ENCODE data around the gene CAV1.

Gene CAV1

DNA sequence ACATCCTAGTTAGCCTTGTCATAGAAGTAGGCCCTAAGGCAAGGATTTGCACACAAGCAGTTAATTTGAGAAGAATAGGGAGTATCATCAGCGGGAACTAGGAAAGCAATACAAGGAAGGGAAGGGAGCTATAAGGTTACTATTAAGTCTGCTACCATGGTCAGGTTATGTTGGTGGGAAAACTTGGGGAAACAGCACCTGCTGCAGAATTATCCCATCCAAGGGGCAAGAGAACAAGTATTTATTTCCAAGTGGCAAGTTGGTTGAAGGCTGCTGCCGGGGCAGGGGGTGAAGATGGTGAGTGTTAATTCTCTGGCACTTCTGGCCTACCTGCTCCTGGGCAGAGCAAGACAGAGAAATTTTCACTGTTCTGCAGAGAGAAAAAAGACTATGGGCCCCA is 55.0 kb downstream of the CAV1 start:
- no peaks in the 10 kb centered on the region for H3K4me1 ChIP-seq (ENCODE audit: control extremely low read depth in 1 of 4, control insufficient read depth in 4 of 4, insufficient read depth in 4 of 4, low read length in 3 of 4)
- DNase-seq, result no peak
- CTCF ChIA-PET, result no interaction called here
- H3K4me3 ChIP-seq (ENCODE audit: control insufficient read depth in 1 of 7, extremely low read depth in 1 of 7, insufficient read depth in 4 of 7, low read depth in 2 of 7, low read length in 6 of 7), result no peak overlapping the region
- H3K27me3 ChIP-seq (replicated peaks in 2 of 5; ENCODE audit: control insufficient read depth in 4 of 5, insufficient read depth in 5 of 5, low read length in 4 of 5), result no peaks in the 10 kb centered on the region
- H3K36me3 ChIP-seq (ENCODE audit: control insufficient read depth in 4 of 4, insufficient read depth in 4 of 4, low read length in 3 of 4), result no peaks in the 10 kb centered on the region
- no peak overlapping the region for H3K27ac ChIP-seq (ENCODE audit: insufficient read depth in 1 of 2, low read depth in 1 of 2, low read length in 2 of 2, poor library complexity in 1 of 2, severe bottlenecking in 2 of 2)
- POLR2A ChIA-PET, result no interaction called here
- 100% methylated on average over 2 of the region's 2 CpGs for WGBS (ENCODE audit: insufficient coverage)
- no peaks in the 10 kb centered on the region for H3K9me3 ChIP-seq (ENCODE audit: control extremely low read depth in 1 of 5, control insufficient read depth in 4 of 5, insufficient read depth in 2 of 5, low read depth in 1 of 5, low read length in 4 of 5)

DNA sequence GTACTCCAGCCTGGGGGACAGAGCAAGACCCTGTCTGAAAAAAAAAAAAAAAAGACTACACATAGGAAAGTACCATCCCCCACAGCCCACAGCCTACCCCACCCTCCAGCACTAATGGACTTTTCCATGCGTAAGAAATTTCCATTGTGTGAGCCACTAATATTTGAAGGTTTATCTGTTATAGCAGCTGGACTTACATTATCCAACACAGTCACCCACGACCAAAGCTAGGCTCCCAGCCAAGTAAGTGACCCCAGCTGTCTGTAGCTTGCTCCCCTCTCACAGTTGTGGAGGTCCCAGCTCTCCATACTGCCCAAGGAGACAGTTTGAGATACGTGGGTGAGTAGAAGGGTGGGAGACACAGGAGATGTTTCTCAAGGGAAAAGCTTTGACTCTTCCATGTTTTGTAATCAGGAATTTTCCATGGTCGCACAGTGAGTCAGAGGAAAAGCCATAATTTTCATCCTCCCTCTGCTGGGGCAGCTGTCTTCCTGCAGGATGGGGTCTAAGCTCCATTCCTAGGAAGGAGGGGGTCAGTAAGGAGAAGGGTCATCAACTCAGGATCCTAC is 57.4 kb downstream of the CAV1 start:
- no peaks in the 10 kb centered on the region for H3K36me3 ChIP-seq (ENCODE audit: control insufficient read depth in 4 of 4, insufficient read depth in 4 of 4, low read length in 3 of 4)
- no peaks in the 10 kb centered on the region for H3K9me3 ChIP-seq (ENCODE audit: control extremely low read depth in 1 of 5, control insufficient read depth in 4 of 5, insufficient read depth in 2 of 5, low read depth in 1 of 5, low read length in 4 of 5)
- no peaks in the 10 kb centered on the region for H3K4me1 ChIP-seq (ENCODE audit: control extremely low read depth in 1 of 4, control insufficient read depth in 4 of 4, insufficient read depth in 4 of 4, low read length in 3 of 4)
- 100% methylated on average over 1 of the region's 4 CpGs for WGBS (ENCODE audit: insufficient coverage)
- DNase-seq, result no peak
- no peak overlapping the region for H3K27ac ChIP-seq (ENCODE audit: insufficient read depth in 1 of 2, low read depth in 1 of 2, low read length in 2 of 2, poor library complexity in 1 of 2, severe bottlenecking in 2 of 2)
- H3K27me3 ChIP-seq (replicated peaks in 2 of 5; ENCODE audit: control insufficient read depth in 4 of 5, insufficient read depth in 5 of 5, low read length in 4 of 5), result no peaks in the 10 kb centered on the region
- no peak overlapping the region for H3K4me3 ChIP-seq (ENCODE audit: control insufficient read depth in 1 of 7, extremely low read depth in 1 of 7, insufficient read depth in 4 of 7, low read depth in 2 of 7, low read length in 6 of 7)
- CTCF ChIA-PET, result interaction anchor here (1.1 to 6.8 kb wide), 4 partner anchors 9 to 324 kb away, joined by 3 to 55 read pairs (median 12); no protein-coding TSS in a partner anchor
- POLR2A ChIA-PET, result no interaction called here

DNA sequence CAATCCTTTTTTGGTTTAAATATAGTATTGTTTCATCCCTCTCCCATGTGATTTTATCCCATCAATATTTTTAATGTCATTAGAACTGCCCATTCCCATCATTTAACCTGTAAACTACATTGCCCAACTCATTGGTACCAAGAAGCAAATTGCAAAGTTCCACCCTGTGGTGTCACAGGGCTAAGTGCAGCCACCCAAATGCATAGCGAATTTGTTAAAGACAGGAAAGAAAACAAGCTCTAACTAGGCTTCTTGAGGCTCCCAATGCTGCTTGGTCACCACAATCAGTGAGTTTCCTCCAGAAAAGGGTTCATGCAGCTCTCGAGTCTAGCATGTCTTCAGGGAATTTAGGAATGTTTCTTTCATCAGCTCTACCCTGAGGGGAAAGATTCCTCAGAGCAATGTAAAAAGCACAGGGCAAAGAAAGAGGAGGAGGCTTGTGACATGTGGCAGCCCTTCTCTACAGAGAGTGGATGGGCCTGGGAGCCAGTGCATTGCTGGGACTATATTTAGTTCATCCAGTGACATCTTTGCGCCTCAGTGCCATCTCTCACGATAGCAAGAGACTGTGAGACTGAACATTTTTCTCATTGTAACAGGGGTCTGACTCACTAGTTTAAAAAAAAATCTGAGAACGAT is 58.1 kb downstream of the CAV1 start:
- H3K9me3 ChIP-seq (ENCODE audit: control extremely low read depth in 1 of 5, control insufficient read depth in 4 of 5, insufficient read depth in 2 of 5, low read depth in 1 of 5, low read length in 4 of 5), result no peaks in the 10 kb centered on the region
- no peak overlapping the region for H3K4me3 ChIP-seq (ENCODE audit: control insufficient read depth in 1 of 7, extremely low read depth in 1 of 7, insufficient read depth in 4 of 7, low read depth in 2 of 7, low read length in 6 of 7)
- no peaks in the 10 kb centered on the region for H3K36me3 ChIP-seq (ENCODE audit: control insufficient read depth in 4 of 4, insufficient read depth in 4 of 4, low read length in 3 of 4)
- 91% methylated on average over 5 of the region's 5 CpGs for WGBS (ENCODE audit: insufficient coverage)
- H3K4me1 ChIP-seq (ENCODE audit: control extremely low read depth in 1 of 4, control insufficient read depth in 4 of 4, insufficient read depth in 4 of 4, low read length in 3 of 4), result peaks cover 3 to 4% (median 3%) of the 10 kb centered on the region in 4 experiments
- ChIA-PET CTCF (interaction anchor here (1.1 to 6.8 kb wide), 4 partner anchors 8 to 325 kb away, joined by 3 to 55 read pairs (median 12); no protein-coding TSS in a partner anchor), POLR2A (no interaction called here)
- H3K27ac ChIP-seq (ENCODE audit: insufficient read depth in 1 of 2, low read depth in 1 of 2, low read length in 2 of 2, poor library complexity in 1 of 2, severe bottlenecking in 2 of 2), result no peak overlapping the region
- no peaks in the 10 kb centered on the region for H3K27me3 ChIP-seq (replicated peaks in 2 of 5; ENCODE audit: control insufficient read depth in 4 of 5, insufficient read depth in 5 of 5, low read length in 4 of 5)
- no peak for DNase-seq

DNA sequence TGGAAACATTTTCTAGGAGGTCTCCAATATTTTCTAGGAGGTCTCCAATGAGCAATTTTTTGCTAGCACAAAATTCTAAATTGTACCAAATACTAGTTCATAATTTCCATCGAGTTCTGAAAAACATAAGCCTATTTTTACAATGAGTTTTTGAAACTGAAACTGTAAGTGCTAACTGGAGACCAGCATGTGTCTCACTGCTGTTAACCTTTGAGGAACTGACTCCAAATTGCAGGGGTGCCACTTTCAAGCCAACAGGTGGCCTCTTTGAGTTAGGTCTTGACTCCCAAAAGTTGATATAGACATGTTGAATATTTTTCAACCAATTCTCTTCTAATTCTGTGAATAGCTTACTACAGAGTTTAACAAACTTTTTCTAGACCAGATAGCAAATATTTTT is 58.8 kb downstream of the CAV1 start:
- no CpG with 5 or more reads among the region's 1 CpG for WGBS (ENCODE audit: insufficient coverage)
- Histone ChIP-seq H3K36me3 (ENCODE audit: control insufficient read depth in 4 of 4, insufficient read depth in 4 of 4, low read length in 3 of 4) (no peaks in the 10 kb centered on the region), H3K27me3 (replicated peaks in 2 of 5; ENCODE audit: control insufficient read depth in 4 of 5, insufficient read depth in 5 of 5, low read length in 4 of 5) (no peaks in the 10 kb centered on the region), H3K4me3 (ENCODE audit: control insufficient read depth in 1 of 7, extremely low read depth in 1 of 7, insufficient read depth in 4 of 7, low read depth in 2 of 7, low read length in 6 of 7) (no peak overlapping the region), H3K9me3 (ENCODE audit: control extremely low read depth in 1 of 5, control insufficient read depth in 4 of 5, insufficient read depth in 2 of 5, low read depth in 1 of 5, low read length in 4 of 5) (no peaks in the 10 kb centered on the region), H3K4me1 (ENCODE audit: control extremely low read depth in 1 of 4, control insufficient read depth in 4 of 4, insufficient read depth in 4 of 4, low read length in 3 of 4) (peaks cover 8 to 11% (median 9%) of the 10 kb centered on the region in 4 experiments), H3K27ac (ENCODE audit: insufficient read depth in 1 of 2, low read depth in 1 of 2, low read length in 2 of 2, poor library complexity in 1 of 2, severe bottlenecking in 2 of 2) (no peak overlapping the region)
- ChIA-PET CTCF (interaction anchor here (3.2 to 6.8 kb wide), 2 partner anchors 8 to 326 kb away, joined by 22 to 55 read pairs; no protein-coding TSS in a partner anchor), POLR2A (no interaction called here)
- DNase-seq, result peak; percentile 35 to 82 (median 74)

DNA sequence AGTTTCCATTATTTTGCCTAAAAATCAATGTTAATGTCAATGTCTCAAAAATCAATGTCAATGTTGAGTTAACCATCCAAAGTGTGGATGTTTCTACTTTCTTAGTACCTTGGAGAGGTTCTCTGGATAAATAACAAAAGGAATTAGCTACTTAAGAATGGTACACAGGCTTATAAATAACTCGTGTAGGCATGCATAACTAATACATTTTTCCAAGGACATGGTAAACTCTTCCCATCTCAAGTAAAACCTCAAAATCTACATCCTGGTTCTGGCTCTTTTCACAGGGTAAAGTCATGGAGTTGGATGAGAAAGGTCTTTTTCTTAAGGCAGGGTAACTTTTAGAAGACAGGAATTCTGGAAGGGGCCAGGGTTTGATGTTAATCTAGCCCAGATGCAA is 59.9 kb downstream of the CAV1 start:
- ChIA-PET CTCF (interaction anchor here (6.8 kb wide), 1 partner anchor 327 kb away, joined by 55 read pairs; no protein-coding TSS in a partner anchor), POLR2A (no interaction called here)
- H3K9me3 ChIP-seq (ENCODE audit: control extremely low read depth in 1 of 5, control insufficient read depth in 4 of 5, insufficient read depth in 2 of 5, low read depth in 1 of 5, low read length in 4 of 5), result no peaks in the 10 kb centered on the region
- DNase-seq, result no peak
- H3K4me1 ChIP-seq (ENCODE audit: control extremely low read depth in 1 of 4, control insufficient read depth in 4 of 4, insufficient read depth in 4 of 4, low read length in 3 of 4), result peaks cover 8 to 13% (median 9%) of the 10 kb centered on the region in 4 experiments
- no CpG with 5 or more reads among the region's 1 CpG for WGBS (ENCODE audit: insufficient coverage)
- no peaks in the 10 kb centered on the region for H3K27me3 ChIP-seq (replicated peaks in 2 of 5; ENCODE audit: control insufficient read depth in 4 of 5, insufficient read depth in 5 of 5, low read length in 4 of 5)
- no peak overlapping the region for H3K4me3 ChIP-seq (ENCODE audit: control insufficient read depth in 1 of 7, extremely low read depth in 1 of 7, insufficient read depth in 4 of 7, low read depth in 2 of 7, low read length in 6 of 7)
- no peaks in the 10 kb centered on the region for H3K36me3 ChIP-seq (ENCODE audit: control insufficient read depth in 4 of 4, insufficient read depth in 4 of 4, low read length in 3 of 4)
- no peak overlapping the region for H3K27ac ChIP-seq (ENCODE audit: insufficient read depth in 1 of 2, low read depth in 1 of 2, low read length in 2 of 2, poor library complexity in 1 of 2, severe bottlenecking in 2 of 2)

DNA sequence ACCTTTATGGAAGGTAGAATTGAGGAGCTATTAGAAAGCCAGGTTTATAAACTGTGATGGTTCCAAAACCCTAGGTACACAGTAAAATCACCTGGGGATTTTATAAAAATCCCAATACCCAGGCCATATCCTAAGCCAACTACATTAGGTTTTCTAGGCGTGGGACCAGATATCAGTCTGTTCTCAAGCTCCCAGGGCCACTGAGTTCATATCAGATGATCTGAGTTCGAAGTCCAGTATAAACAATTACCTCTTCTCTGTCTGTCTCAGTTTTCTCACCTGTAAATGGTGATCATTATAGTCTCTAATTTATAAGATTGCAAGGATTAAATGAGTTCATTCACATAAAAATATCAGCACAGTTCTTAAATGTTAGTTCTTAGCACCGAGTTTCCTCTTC is 60.6 kb downstream of the CAV1 start:
- no peaks in the 10 kb centered on the region for H3K9me3 ChIP-seq (ENCODE audit: control extremely low read depth in 1 of 5, control insufficient read depth in 4 of 5, insufficient read depth in 2 of 5, low read depth in 1 of 5, low read length in 4 of 5)
- no peak overlapping the region for H3K27ac ChIP-seq (ENCODE audit: insufficient read depth in 1 of 2, low read depth in 1 of 2, low read length in 2 of 2, poor library complexity in 1 of 2, severe bottlenecking in 2 of 2)
- CTCF ChIA-PET, result interaction anchor here (1.1 to 6.8 kb wide), 2 partner anchors 327 to 413 kb away, joined by 3 to 55 read pairs; no protein-coding TSS in a partner anchor

DNA sequence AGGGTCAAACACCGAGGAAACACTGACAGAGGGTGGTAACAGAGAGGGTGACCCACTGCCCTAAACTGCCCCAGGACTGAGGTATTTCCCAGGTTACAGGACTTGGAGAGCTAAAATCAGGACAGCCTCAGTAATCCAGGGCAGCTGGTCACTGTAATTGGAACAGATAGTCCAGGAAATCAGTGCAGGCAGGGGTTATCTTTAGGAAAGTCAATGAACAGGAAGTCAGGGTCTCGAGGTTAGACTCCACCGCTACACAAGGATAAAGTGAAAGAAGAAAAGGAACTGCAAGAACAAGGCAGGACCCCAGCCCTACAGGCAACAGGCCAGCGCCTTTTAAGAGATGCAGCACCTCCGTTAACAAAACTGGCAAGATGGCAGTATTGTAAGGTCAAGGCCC is 61.1 kb downstream of the CAV1 start:
- 70% methylated on average over 5 of the region's 5 CpGs for WGBS (ENCODE audit: insufficient coverage)
- H3K4me1 ChIP-seq (ENCODE audit: control extremely low read depth in 1 of 4, control insufficient read depth in 4 of 4, insufficient read depth in 4 of 4, low read length in 3 of 4), result peaks cover 8 to 13% (median 9%) of the 10 kb centered on the region in 4 experiments

More for the DNA sequence above, 60.6 kb downstream of the CAV1 start:
- 100% methylated on average over 2 of the region's 3 CpGs for WGBS (ENCODE audit: insufficient coverage)
- peaks cover 8 to 13% (median 9%) of the 10 kb centered on the region in 4 experiments for H3K4me1 ChIP-seq (ENCODE audit: control extremely low read depth in 1 of 4, control insufficient read depth in 4 of 4, insufficient read depth in 4 of 4, low read length in 3 of 4)
- no peak overlapping the region for H3K4me3 ChIP-seq (ENCODE audit: control insufficient read depth in 1 of 7, extremely low read depth in 1 of 7, insufficient read depth in 4 of 7, low read depth in 2 of 7, low read length in 6 of 7)
- H3K36me3 ChIP-seq (ENCODE audit: control insufficient read depth in 4 of 4, insufficient read depth in 4 of 4, low read length in 3 of 4), result no peaks in the 10 kb centered on the region
- POLR2A ChIA-PET, result no interaction called here
- DNase-seq, result no peak
- no peaks in the 10 kb centered on the region for H3K27me3 ChIP-seq (replicated peaks in 2 of 5; ENCODE audit: control insufficient read depth in 4 of 5, insufficient read depth in 5 of 5, low read length in 4 of 5)

More for the DNA sequence above, 61.1 kb downstream of the CAV1 start:
- Histone ChIP-seq H3K4me3 (ENCODE audit: control insufficient read depth in 1 of 7, extremely low read depth in 1 of 7, insufficient read depth in 4 of 7, low read depth in 2 of 7, low read length in 6 of 7) (no peak overlapping the region), H3K36me3 (ENCODE audit: control insufficient read depth in 4 of 4, insufficient read depth in 4 of 4, low read length in 3 of 4) (no peaks in the 10 kb centered on the region), H3K27me3 (replicated peaks in 2 of 5; ENCODE audit: control insufficient read depth in 4 of 5, insufficient read depth in 5 of 5, low read length in 4 of 5) (no peaks in the 10 kb centered on the region), H3K9me3 (ENCODE audit: control extremely low read depth in 1 of 5, control insufficient read depth in 4 of 5, insufficient read depth in 2 of 5, low read depth in 1 of 5, low read length in 4 of 5) (no peaks in the 10 kb centered on the region), H3K27ac (ENCODE audit: insufficient read depth in 1 of 2, low read depth in 1 of 2, low read length in 2 of 2, poor library complexity in 1 of 2, severe bottlenecking in 2 of 2) (no peak overlapping the region)
- no peak for DNase-seq
- POLR2A ChIA-PET, result no interaction called here
- CTCF ChIA-PET, result interaction anchor here (1.1 to 6.8 kb wide), 3 partner anchors 60 to 413 kb away, joined by 3 to 55 read pairs (median 17); no protein-coding TSS in a partner anchor
